ENCODE data around the gene SH3RF3. TPM values are rescaled to one million over a fixed set of nuclear protein-coding genes. Genes with fewer than 3 reads are reported as not detected.

The SH3RF3 gene
- total and polyA plus RNA-seq, 9 of the 15 experiments (the other 6 are each of a cell fraction or from before 2014, with no cell fraction given) = 0.02 TPM; not detected in 8

GRCh38 chr2:109452318-109453305, 323.6 kb downstream of the SH3RF3 start:
- intact Hi-C loops (cut with micrococcal nuclease) = no loop called here
- no TSS peak for BruUV-seq (replicated peaks)
- no peaks in the 10 kb centered on the region for H3K36me3 ChIP-seq (ENCODE audit: control insufficient read depth, insufficient read depth, low read length)
- 0% methylated on average over 15 of the region's 17 CpGs for WGBS (ENCODE audit: insufficient coverage, low coverage, missing lambda C conversion rate)
- CTCF ChIA-PET (ENCODE audit: low intra/inter-chr PET ratio) = no interaction called here
- in situ Hi-C loops (cut with MboI) = no loop called here
- H3K4me3 ChIP-seq = no peak overlapping the region
- ATAC-seq (no peak), FAIRE-seq (no peak), DNase-seq (ENCODE audit: extremely low read depth in 1 of 4, low spot score in 3 of 4) (no peak)
- H3K4me1 ChIP-seq (replicated peaks in 1 of 2; ENCODE audit: control insufficient read depth in 2 of 2, insufficient read depth in 2 of 2, low read length in 2 of 2) = no peaks in the 10 kb centered on the region
- H3K9ac ChIP-seq (ENCODE audit: insufficient read depth in 1 of 2, low read depth in 2 of 2, low read length in 2 of 2) = no peak overlapping the region; a peak in 1 of 4 replicates
- POLR2A ChIA-PET = interaction anchor here (0.6 kb wide), 1 partner anchor 303 kb away, joined by 3 read pairs; no protein-coding TSS in a partner anchor
- H3K27me3 ChIP-seq (ENCODE audit: control insufficient read depth in 2 of 2, insufficient read depth in 2 of 2, low read length in 2 of 2) = peaks cover 7 to 51% of the 10 kb centered on the region in 2 experiments; a peak in 2 of 5 replicates
- H3K9me3 ChIP-seq (replicated peaks; ENCODE audit: control insufficient read depth, insufficient read depth, low read depth, low read length) = no peaks in the 10 kb centered on the region
- TF ChIP-seq RB1 (IDR thresholded peaks at IDR 0.05; ENCODE audit: low read depth) (no peak), TEAD1 (CRISPR knock-in tag; IDR thresholded peaks at IDR 0.05) (no peak), KAT8 (IDR thresholded peaks at IDR 0.05; ENCODE audit: low read depth) (no peak), ZNF311 (CRISPR knock-in tag; IDR thresholded peaks at IDR 0.05) (no peak), ZNF551 (CRISPR knock-in tag; IDR thresholded peaks at IDR 0.05) (no peak), HNRNPL (IDR thresholded peaks at IDR 0.05; ENCODE audit: low read depth, low read length) (no peak), ZZZ3 (IDR thresholded peaks at IDR 0.05) (no peak), RBFOX2 (IDR thresholded peaks at IDR 0.05; ENCODE audit: low read depth, low read length) (no peak), LCOR (CRISPR knock-in tag; IDR thresholded peaks at IDR 0.05) (no peak), THRB (CRISPR knock-in tag; conservative IDR thresholded peaks at IDR 0.05) (no peak)
- TF ChIP-seq, protein P1, sequence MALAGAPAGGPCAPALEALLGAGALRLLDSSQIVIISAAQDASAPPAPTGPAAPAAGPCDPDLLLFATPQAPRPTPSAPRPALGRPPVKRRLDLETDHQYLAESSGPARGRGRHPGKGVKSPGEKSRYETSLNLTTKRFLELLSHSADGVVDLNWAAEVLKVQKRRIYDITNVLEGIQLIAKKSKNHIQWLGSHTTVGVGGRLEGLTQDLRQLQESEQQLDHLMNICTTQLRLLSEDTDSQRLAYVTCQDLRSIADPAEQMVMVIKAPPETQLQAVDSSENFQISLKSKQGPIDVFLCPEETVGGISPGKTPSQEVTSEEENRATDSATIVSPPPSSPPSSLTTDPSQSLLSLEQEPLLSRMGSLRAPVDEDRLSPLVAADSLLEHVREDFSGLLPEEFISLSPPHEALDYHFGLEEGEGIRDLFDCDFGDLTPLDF (CRISPR knock-in tag; IDR thresholded peaks at IDR 0.05) = no peak
- H3K9me1 ChIP-seq (ENCODE audit: control insufficient read depth, insufficient read depth, low read length) = no peaks in the 10 kb centered on the region
- H3K4me2 ChIP-seq (ENCODE audit: insufficient read depth, low read length) = no peak overlapping the region
- H4K20me1 ChIP-seq (replicated peaks; ENCODE audit: control insufficient read depth, insufficient read depth, low read length) = no peaks in the 10 kb centered on the region
- H2AFZ ChIP-seq (ENCODE audit: low read depth, low read length) = no peak overlapping the region
- no peaks in the 10 kb centered on the region for H3K79me2 ChIP-seq (ENCODE audit: control insufficient read depth, insufficient read depth, low read length)
- H3K27ac ChIP-seq (ENCODE audit: extremely low read depth, low read depth, low read length) = no peak overlapping the region
